Measurements from ENCODE around the gene PSME4.

PSME4 gene

GRCh38 chr2:53945538-53945937 lies 25.3 kb downstream of the PSME4 start:
- Histone ChIP-seq H3K36me3 (ENCODE audit: insufficient read depth, low read length) (peaks cover 68% of the 10 kb centered on the region), H2AFZ (ENCODE audit: low read depth, low read length) (no peak overlapping the region), H3K27me3 (ENCODE audit: insufficient read depth, low read length, poor library complexity) (no peaks in the 10 kb centered on the region), H3K4me3 (ENCODE audit: low read depth in 1 of 2, low read length in 2 of 2) (no peak overlapping the region), H3K9me3 (ENCODE audit: insufficient read depth, low read length, severe bottlenecking) (no peaks in the 10 kb centered on the region), H3K4me2 (ENCODE audit: insufficient read depth, low read length) (no peak overlapping the region), H4K20me1 (ENCODE audit: insufficient read depth, low read length) (peaks cover 11% of the 10 kb centered on the region; the same call in 1 of the 2 replicates), H3K9ac (ENCODE audit: low read depth, low read length) (no peak overlapping the region), H3K4me1 (ENCODE audit: insufficient read depth, low read length) (no peaks in the 10 kb centered on the region), H3K27ac (ENCODE audit: low read length) (no peak overlapping the region), H3K79me2 (ENCODE audit: insufficient read depth, low read length) (peaks cover 38% of the 10 kb centered on the region)
- no peak for DNase-seq
- TF ChIP-seq CTCF (IDR thresholded peaks at IDR 0.05; ENCODE audit: borderline replicate concordance, extremely low read depth, low read length, poor library complexity, severe bottlenecking): no peak
- no peak for TF ChIP-seq EZH2 (IDR thresholded peaks at IDR 0.05; ENCODE audit: borderline replicate concordance, low read depth, low read length, severe bottlenecking)
- no peak for ATAC-seq (ENCODE audit: insufficient read depth, low read depth)

- Histone ChIP-seq H3K4me1 (ENCODE audit: insufficient read depth, low read length) (no peaks in the 10 kb centered on the region), H3K9ac (ENCODE audit: low read depth, low read length) (no peak overlapping the region), H3K79me2 (ENCODE audit: insufficient read depth, low read length) (peaks cover 30% of the 10 kb centered on the region), H3K36me3 (ENCODE audit: insufficient read depth, low read length) (peaks cover 73% of the 10 kb centered on the region), H3K27me3 (ENCODE audit: insufficient read depth, low read length, poor library complexity) (no peaks in the 10 kb centered on the region), H4K20me1 (ENCODE audit: insufficient read depth, low read length) (peaks cover 7% of the 10 kb centered on the region; the same call in 1 of the 2 replicates), H3K4me3 (ENCODE audit: low read depth in 1 of 2, low read length in 2 of 2) (no peak overlapping the region), H3K9me3 (ENCODE audit: insufficient read depth, low read length, severe bottlenecking) (no peaks in the 10 kb centered on the region), H3K4me2 (ENCODE audit: insufficient read depth, low read length) (no peak overlapping the region), H2AFZ (ENCODE audit: low read depth, low read length) (no peak overlapping the region), H3K27ac (ENCODE audit: low read length) (no peak overlapping the region)
- ATAC-seq (ENCODE audit: insufficient read depth, low read depth) (no peak), DNase-seq (no peak)
- TF ChIP-seq EZH2 (IDR thresholded peaks at IDR 0.05; ENCODE audit: borderline replicate concordance, low read depth, low read length, severe bottlenecking) (no peak), CTCF (IDR thresholded peaks at IDR 0.05; ENCODE audit: borderline replicate concordance, extremely low read depth, low read length, poor library complexity, severe bottlenecking) (no peak)
Measured at GRCh38 chr2:53944542-53944941, 26.3 kb downstream of the PSME4 start.

GRCh38 chr2:53942280-53942679 lies 28.5 kb downstream of the PSME4 start:
- H3K4me1 ChIP-seq (ENCODE audit: insufficient read depth, low read length): no peaks in the 10 kb centered on the region
- no peak overlapping the region for H3K9ac ChIP-seq (ENCODE audit: low read depth, low read length)
- H3K27me3 ChIP-seq (ENCODE audit: insufficient read depth, low read length, poor library complexity): no peaks in the 10 kb centered on the region
- ATAC-seq (ENCODE audit: insufficient read depth, low read depth): no peak
- no peaks in the 10 kb centered on the region for H3K9me3 ChIP-seq (ENCODE audit: insufficient read depth, low read length, severe bottlenecking)
- H3K4me2 ChIP-seq (ENCODE audit: insufficient read depth, low read length): no peak overlapping the region
- peaks cover 72% of the 10 kb centered on the region for H3K36me3 ChIP-seq (ENCODE audit: insufficient read depth, low read length)
- H4K20me1 ChIP-seq (ENCODE audit: insufficient read depth, low read length): no peaks in the 10 kb centered on the region
- no peak overlapping the region for H3K4me3 ChIP-seq (ENCODE audit: low read depth in 1 of 2, low read length in 2 of 2)
- H3K79me2 ChIP-seq (ENCODE audit: insufficient read depth, low read length): peaks cover 14% of the 10 kb centered on the region; the same call in 1 of the 2 replicates
- no peak overlapping the region for H3K27ac ChIP-seq (ENCODE audit: low read length)
- no peak overlapping the region for H2AFZ ChIP-seq (ENCODE audit: low read depth, low read length)
- no peak for DNase-seq
- no peak for TF ChIP-seq CTCF (IDR thresholded peaks at IDR 0.05; ENCODE audit: borderline replicate concordance, extremely low read depth, low read length, poor library complexity, severe bottlenecking)
- TF ChIP-seq EZH2 (IDR thresholded peaks at IDR 0.05; ENCODE audit: borderline replicate concordance, low read depth, low read length, severe bottlenecking): no peak

GRCh38 chr2:53941749-53942148 lies 29.0 kb downstream of the PSME4 start:
- Histone ChIP-seq H3K27ac (ENCODE audit: low read length) (no peak overlapping the region), H3K4me3 (ENCODE audit: low read depth in 1 of 2, low read length in 2 of 2) (no peak overlapping the region), H3K4me1 (ENCODE audit: insufficient read depth, low read length) (no peaks in the 10 kb centered on the region), H3K4me2 (ENCODE audit: insufficient read depth, low read length) (no peak overlapping the region), H4K20me1 (ENCODE audit: insufficient read depth, low read length) (no peaks in the 10 kb centered on the region), H3K79me2 (ENCODE audit: insufficient read depth, low read length) (peaks cover 14% of the 10 kb centered on the region; the same call in 1 of the 2 replicates), H3K9me3 (ENCODE audit: insufficient read depth, low read length, severe bottlenecking) (no peaks in the 10 kb centered on the region), H3K36me3 (ENCODE audit: insufficient read depth, low read length) (peaks cover 71% of the 10 kb centered on the region), H2AFZ (ENCODE audit: low read depth, low read length) (no peak overlapping the region), H3K9ac (ENCODE audit: low read depth, low read length) (no peak overlapping the region), H3K27me3 (ENCODE audit: insufficient read depth, low read length, poor library complexity) (no peaks in the 10 kb centered on the region)
- ATAC-seq (ENCODE audit: insufficient read depth, low read depth) (no peak), DNase-seq (no peak)
- TF ChIP-seq EZH2 (IDR thresholded peaks at IDR 0.05; ENCODE audit: borderline replicate concordance, low read depth, low read length, severe bottlenecking) (no peak), CTCF (IDR thresholded peaks at IDR 0.05; ENCODE audit: borderline replicate concordance, extremely low read depth, low read length, poor library complexity, severe bottlenecking) (no peak)

Data from DND-41 (cell line).